T-helper 22 cell (primary cell): ENCODE results near the gene ANKRD18A.
A peak's percentile ranks its signal among the peaks of the same experiment; 100 is the strongest.

Experiments used
- DNase-seq: peaks from one replicate; pipeline ENCODE4 v3.0.0-alpha.2; 2020; ENCODE audit warnings: low read depth

ANKRD18A gene

GRCh38 chr9:38620483-38621433 lies at the start of gene ANKRD18A:
Gene ANKRD18A (minus strand): TSS chr9:38620596. CDS start chr9:38620285, 311 bp downstream.
- DNase-seq, result peak; percentile 50

GRCh38 chr9:38668791-38669466 lies 48.5 kb upstream of the ANKRD18A start:
- no peak for DNase-seq

GRCh38 chr9:38662763-38663593 lies 42.6 kb upstream of the ANKRD18A start:
- no peak for DNase-seq

GRCh38 chr9:38659538-38659937 lies 39.1 kb upstream of the ANKRD18A start:
- no peak for DNase-seq

GRCh38 chr9:38656896-38657295 lies 36.5 kb upstream of the ANKRD18A start:
- no peak for DNase-seq

- DNase-seq, result no peak
These were observed 32.1 kb upstream of the ANKRD18A start for GRCh38 chr9:38652486-38652885.

- DNase-seq, result no peak
These were observed 31.6 kb upstream of the ANKRD18A start for GRCh38 chr9:38652044-38652443.

GRCh38 chr9:38651400-38652042 lies 31.1 kb upstream of the ANKRD18A start:
- DNase-seq, result no peak

GRCh38 chr9:38650564-38650963 lies 30.2 kb upstream of the ANKRD18A start:
- DNase-seq, result no peak

- DNase-seq, result no peak
These were observed 29.5 kb upstream of the ANKRD18A start for GRCh38 chr9:38649731-38650363.

- DNase-seq, result no peak
These were observed 24.2 kb upstream of the ANKRD18A start for GRCh38 chr9:38644601-38645000.

GRCh38 chr9:38643815-38644173 lies 23.4 kb upstream of the ANKRD18A start:
- no peak for DNase-seq

GRCh38 chr9:38642951-38643814 lies 22.8 kb upstream of the ANKRD18A start:
- no peak for DNase-seq

- DNase-seq, result no peak
These were observed 21.8 kb upstream of the ANKRD18A start for GRCh38 chr9:38641985-38642864.

GRCh38 chr9:38641142-38641541 lies 20.7 kb upstream of the ANKRD18A start:
- DNase-seq, result no peak

GRCh38 chr9:38639577-38639940 lies 19.2 kb upstream of the ANKRD18A start:
- no peak for DNase-seq

GRCh38 chr9:38638881-38639576 lies 18.6 kb upstream of the ANKRD18A start:
- DNase-seq, result no peak

GRCh38 chr9:38634315-38634714 lies 13.9 kb upstream of the ANKRD18A start:
- no peak for DNase-seq

GRCh38 chr9:38629511-38629910 lies 9.1 kb upstream of the ANKRD18A start:
- no peak for DNase-seq
